GM20000 (cell line): ENCODE results near the gene DCUN1D3.

Source experiments
- DNase-seq: peaks from one replicate; pipeline ENCODE4 v3.0.0; 2012; ENCODE audit warnings: low spot score
- CTCF ChIP-seq: IDR thresholded peaks from 2 replicates; pipeline ENCODE4 v1.5.1; 2012; ENCODE audit warnings: mild to moderate bottlenecking, control low read depth; ENCODE audit errors: extremely low read depth, missing control alignments

The DCUN1D3 gene

GRCh38 chr16:20850981-20851380, 49.2 kb downstream of the DCUN1D3 start:
- no peak for DNase-seq
- TF ChIP-seq CTCF = no peak

- DNase-seq = peak; percentile 42
These were observed 50.4 kb downstream of the DCUN1D3 start for GRCh38 chr16:20849589-20850390.

DNA sequence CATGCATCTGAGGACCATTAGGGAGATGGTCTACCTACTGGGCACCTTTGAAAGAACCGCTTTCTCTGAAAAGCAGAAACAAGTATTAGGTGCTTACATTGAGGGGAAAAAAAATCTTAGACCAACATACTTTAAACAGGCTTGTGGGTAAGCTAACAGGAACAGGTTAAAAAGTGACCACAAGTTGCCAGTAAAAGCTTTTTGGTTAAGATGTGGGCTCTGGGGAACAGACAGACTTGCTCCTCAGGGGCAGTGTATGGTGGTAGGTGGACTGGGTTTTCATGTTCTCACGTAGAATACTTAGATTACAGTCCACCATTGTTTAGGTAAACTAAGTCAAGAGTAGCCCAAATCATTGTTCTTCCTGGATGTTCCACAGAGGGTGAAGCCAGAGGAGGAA, 52.6 kb downstream of the DCUN1D3 start:
- no peak for TF ChIP-seq CTCF
- DNase-seq = no peak

More at GRCh38 chr16:20849589-20850390, 50.4 kb downstream of the DCUN1D3 start:
- TF ChIP-seq CTCF = peak; percentile 98

- TF ChIP-seq CTCF = no peak
These were observed 53.6 kb downstream of the DCUN1D3 start for GRCh38 chr16:20846551-20846950.

DNA sequence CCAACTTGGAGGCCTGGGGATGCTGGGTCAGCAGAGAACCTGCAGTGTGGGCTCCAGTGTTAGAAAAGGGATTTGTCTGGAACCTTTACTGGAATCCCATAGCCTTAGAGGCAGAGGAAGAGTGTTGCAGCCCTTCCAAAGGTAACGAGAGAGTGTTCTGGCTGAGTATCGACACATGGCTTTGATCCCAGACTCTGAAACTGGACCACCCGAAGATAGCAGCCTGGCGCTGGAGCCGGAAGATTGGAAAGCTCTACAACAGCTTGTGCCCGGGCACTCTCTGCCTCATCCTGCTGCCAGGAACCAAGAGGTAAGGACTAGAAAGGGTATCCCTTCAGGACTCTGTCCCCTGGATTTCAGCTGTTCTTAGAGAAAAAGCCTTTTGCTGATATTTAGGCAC, 54.1 kb downstream of the DCUN1D3 start:
- DNase-seq = no peak
- TF ChIP-seq CTCF = no peak

More at GRCh38 chr16:20846551-20846950, 53.6 kb downstream of the DCUN1D3 start:
- DNase-seq = no peak

DNA sequence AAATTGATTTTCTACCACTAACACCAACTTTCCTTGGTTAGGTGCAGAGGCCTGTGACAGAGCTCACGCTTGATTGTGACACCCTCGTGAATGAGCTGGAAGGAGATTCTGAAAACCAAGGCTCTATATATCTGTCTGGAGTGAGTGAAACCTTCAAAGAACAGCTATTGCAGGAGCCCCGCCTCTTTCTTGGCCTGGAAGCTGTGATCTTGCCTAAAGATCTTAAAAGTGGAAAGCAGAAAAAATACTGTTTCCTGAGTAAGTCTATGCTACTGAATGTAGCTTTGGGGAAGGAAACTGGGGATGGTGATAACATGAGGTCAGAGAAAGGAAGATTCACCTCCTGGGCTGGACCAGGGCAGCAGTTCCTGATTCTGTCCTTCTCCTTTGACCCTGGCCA, 55.6 kb downstream of the DCUN1D3 start:
- DNase-seq = no peak
- TF ChIP-seq CTCF = no peak

DNA sequence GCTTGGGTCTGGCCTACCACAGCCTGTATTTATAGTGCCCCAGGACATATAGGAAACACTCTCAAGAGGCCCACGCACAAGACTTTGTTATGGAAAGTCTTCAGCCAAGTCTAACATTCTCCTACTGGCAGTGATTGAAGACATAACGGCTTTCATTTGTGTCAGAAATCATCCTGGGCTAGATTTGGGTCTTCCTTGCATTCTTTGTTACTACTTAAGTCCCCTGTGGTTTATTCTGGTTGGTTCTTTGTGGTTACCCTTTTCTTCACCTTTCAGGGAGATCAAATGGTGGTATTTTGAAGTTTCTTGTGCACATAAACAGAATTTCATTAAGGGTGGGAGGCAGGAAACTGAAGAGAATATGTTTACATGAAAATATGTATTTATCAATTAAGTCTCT, 56.1 kb downstream of the DCUN1D3 start:
- TF ChIP-seq CTCF = no peak
- no peak for DNase-seq
